GM08714 (cell line): ENCODE data around the gene HGD.
A peak's percentile ranks its signal among the peaks of the same experiment; 100 is the strongest.
"Not testable (repeated sequence)": the region's sequence is repeated elsewhere in the genome, so short reads cannot be mapped to it uniquely, and the experiment has no call there.

Experiments
- H3K4me3 ChIP-seq: fragments of 200-500 bp; sonication (Bioruptor generic); 2 replicates; pipeline ENCODE4 v1.5.1; 2014; ENCODE audit warnings: mild to moderate bottlenecking, low read length, inconsistent platforms
- ZNF274 ChIP-seq: IDR thresholded peaks from 2 replicates; pipeline ENCODE4 v1.6.1; 2012; ENCODE audit warnings: mild to moderate bottlenecking, low read depth, low read length

The HGD gene

GRCh38 chr3:120685411-120685810 is 3.4 kb upstream of the HGD start:
- no peak overlapping the region for H3K4me3 ChIP-seq

GRCh38 chr3:120684896-120685295 is 2.9 kb upstream of the HGD start:
- no peak for TF ChIP-seq ZNF274
- H3K4me3 ChIP-seq = no peak overlapping the region

More at GRCh38 chr3:120685411-120685810, 3.4 kb upstream of the HGD start:
- TF ChIP-seq ZNF274 = no peak

GRCh38 chr3:120683671-120684301 is 1.7 kb upstream of the HGD start:
- TF ChIP-seq ZNF274 = no peak
- no peak overlapping the region for H3K4me3 ChIP-seq

- TF ChIP-seq ZNF274 = no peak
- no peak overlapping the region for H3K4me3 ChIP-seq
Observed at GRCh38 chr3:120683213-120683612, 1.2 kb upstream of the HGD start.

- no peak overlapping the region for H3K4me3 ChIP-seq
- no peak for TF ChIP-seq ZNF274
Observed at GRCh38 chr3:120681506-120682038, 467 bp downstream of the HGD start.

- H3K4me3 ChIP-seq = no peak overlapping the region
- no peak for TF ChIP-seq ZNF274
Observed at GRCh38 chr3:120681018-120681417, 1.0 kb downstream of the HGD start.

- H3K4me3 ChIP-seq = no peak overlapping the region
- TF ChIP-seq ZNF274 = no peak
Observed at GRCh38 chr3:120680193-120680894, 1.7 kb downstream of the HGD start.

GRCh38 chr3:120678984-120679383 is 3.1 kb downstream of the HGD start:
- no peak overlapping the region; the same call in 1 of the 2 replicates for H3K4me3 ChIP-seq
- TF ChIP-seq ZNF274 = no peak

- no peak for TF ChIP-seq ZNF274
- peak overlapping the region; percentile 59; the same call in 1 of the 2 replicates for H3K4me3 ChIP-seq
Observed at GRCh38 chr3:120678331-120678947, 3.6 kb downstream of the HGD start.

GRCh38 chr3:120677193-120677592 is 4.8 kb downstream of the HGD start:
- not testable (repeated sequence) for H3K4me3 ChIP-seq

GRCh38 chr3:120673116-120673515 is 8.9 kb downstream of the HGD start:
- TF ChIP-seq ZNF274 = no peak
- H3K4me3 ChIP-seq = no peak overlapping the region

- H3K4me3 ChIP-seq = no peak overlapping the region
- no peak for TF ChIP-seq ZNF274
Observed at GRCh38 chr3:120670576-120670975, 11.5 kb downstream of the HGD start.

GRCh38 chr3:120664926-120665325 is 17.1 kb downstream of the HGD start:
- H3K4me3 ChIP-seq = no peak overlapping the region
- no peak for TF ChIP-seq ZNF274

GRCh38 chr3:120661945-120662344 is 20.1 kb downstream of the HGD start:
- TF ChIP-seq ZNF274 = no peak
- no peak overlapping the region for H3K4me3 ChIP-seq
